ENCODE results near the gene BARX2.
"Not testable (repeated sequence)": the region's sequence is repeated elsewhere in the genome, so short reads cannot be mapped to it uniquely, and the experiment has no call there.

The BARX2 gene, protein sequence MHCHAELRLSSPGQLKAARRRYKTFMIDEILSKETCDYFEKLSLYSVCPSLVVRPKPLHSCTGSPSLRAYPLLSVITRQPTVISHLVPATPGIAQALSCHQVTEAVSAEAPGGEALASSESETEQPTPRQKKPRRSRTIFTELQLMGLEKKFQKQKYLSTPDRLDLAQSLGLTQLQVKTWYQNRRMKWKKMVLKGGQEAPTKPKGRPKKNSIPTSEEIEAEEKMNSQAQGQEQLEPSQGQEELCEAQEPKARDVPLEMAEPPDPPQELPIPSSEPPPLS

DNA sequence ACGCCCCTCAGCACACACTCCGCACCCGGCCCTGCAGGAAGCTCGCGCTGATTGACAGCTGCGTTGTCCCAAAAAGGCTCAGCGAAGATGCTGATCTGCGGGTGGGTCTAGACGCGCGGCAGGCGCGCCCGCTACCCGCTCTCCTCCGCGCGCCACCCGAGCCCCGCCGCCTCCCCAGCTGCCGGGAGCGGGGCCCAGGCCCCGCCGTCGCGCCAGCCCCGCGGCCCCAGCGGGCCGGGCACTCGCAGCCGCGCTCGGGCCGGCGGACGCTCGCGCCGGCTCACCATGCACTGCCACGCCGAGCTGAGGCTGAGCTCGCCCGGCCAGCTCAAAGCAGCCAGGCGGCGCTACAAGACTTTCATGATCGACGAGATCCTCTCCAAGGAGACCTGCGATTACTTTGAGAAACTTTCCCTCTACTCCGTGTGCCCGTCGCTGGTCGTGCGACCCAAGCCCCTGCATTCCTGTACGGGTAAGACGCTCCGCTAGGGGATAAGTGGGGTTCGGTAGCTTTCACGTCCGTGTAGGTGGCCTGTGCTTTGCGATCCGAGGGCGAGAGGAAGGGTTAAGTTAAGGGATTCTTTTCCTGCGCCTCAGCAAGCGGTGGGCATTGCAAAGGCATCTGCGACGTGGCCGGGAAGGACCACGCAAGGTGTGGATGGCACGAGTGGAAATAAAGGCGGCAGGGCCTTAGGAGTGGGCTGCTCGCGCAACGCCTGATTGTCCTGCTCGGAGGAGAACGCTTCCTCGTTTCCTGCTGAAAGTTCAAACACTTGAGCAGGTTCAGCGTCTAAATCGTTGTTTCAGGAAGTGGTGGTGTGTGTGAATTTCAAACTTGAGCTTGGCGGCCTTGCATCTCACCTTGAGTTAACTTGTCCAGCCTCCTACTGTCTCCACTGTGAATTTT, at the start of gene BARX2:
Gene BARX2 (plus strand): TSS at position 98 of the 907 bp plus-strand sequence. CDS start 188 bp downstream, at position 286.
- TF ChIP-seq, protein P1, sequence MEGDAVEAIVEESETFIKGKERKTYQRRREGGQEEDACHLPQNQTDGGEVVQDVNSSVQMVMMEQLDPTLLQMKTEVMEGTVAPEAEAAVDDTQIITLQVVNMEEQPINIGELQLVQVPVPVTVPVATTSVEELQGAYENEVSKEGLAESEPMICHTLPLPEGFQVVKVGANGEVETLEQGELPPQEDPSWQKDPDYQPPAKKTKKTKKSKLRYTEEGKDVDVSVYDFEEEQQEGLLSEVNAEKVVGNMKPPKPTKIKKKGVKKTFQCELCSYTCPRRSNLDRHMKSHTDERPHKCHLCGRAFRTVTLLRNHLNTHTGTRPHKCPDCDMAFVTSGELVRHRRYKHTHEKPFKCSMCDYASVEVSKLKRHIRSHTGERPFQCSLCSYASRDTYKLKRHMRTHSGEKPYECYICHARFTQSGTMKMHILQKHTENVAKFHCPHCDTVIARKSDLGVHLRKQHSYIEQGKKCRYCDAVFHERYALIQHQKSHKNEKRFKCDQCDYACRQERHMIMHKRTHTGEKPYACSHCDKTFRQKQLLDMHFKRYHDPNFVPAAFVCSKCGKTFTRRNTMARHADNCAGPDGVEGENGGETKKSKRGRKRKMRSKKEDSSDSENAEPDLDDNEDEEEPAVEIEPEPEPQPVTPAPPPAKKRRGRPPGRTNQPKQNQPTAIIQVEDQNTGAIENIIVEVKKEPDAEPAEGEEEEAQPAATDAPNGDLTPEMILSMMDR (conservative IDR thresholded peaks at IDR 0.05): peak; percentile 87
- H3K27ac ChIP-seq: peak within 1 kb of the TSS; percentile 57

DNA sequence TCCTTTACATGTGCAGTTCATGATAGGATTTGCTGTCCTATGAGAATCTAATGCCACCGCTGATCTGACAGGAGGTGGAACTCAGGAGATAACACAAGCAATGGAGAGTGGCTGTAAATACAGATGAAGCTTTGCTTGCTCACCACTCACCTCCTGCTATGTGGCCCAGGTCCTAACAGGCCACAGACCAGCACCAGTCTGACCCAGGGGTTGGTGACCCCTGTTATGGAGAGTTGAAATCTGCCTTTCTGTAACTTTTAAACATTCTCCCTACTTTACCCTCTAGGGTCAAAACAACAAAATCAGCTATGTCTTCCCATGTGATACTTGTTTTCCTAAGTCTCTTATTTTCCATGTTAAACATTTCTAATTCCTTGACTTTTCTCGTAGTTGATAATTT, 48.7 kb upstream of the BARX2 start:
- TF ChIP-seq, protein P1 (conservative IDR thresholded peaks at IDR 0.05): no peak
- H3K27ac ChIP-seq: no peak overlapping the region

DNA sequence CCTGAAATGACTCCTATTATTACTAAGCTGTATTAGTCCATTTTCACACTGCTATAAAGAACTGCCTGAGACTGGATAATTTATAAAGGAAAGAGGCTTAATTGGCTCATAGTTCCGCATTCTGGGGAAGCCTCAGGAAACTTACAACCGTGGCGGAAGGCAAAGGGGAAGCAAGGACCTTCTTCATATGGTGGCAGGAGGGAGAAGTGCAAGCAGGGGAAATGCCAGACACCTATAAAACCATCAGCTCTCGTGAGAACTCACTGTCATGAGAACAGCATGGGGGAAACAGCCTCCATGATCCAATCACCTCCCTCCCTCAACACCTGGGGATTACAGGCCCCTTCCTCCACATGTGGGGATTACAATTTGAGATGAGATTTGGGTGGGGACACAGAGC, 47.9 kb upstream of the BARX2 start:
- not testable (repeated sequence) for H3K27ac ChIP-seq

DNA sequence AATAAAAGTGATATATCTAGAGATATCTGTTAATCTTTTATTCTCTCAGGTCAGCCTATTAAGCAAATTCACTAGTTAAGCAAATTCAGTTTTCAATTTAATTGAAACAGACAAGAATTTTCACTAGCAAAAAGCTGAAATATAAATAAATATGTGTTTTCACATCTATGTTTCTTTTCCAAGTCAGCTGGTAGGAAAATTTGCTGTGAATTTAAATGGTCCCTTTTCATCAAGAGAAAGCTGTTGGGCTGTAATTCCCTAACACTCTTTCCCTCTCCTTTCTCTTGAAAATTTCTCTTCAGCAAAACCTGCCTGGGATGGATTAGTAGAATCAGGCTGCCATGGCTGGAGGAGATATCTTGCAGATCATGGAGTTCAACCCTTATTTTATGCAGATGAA, 46.9 kb upstream of the BARX2 start:
- TF ChIP-seq, protein P1 (conservative IDR thresholded peaks at IDR 0.05): no peak
- no peak overlapping the region for H3K27ac ChIP-seq

DNA sequence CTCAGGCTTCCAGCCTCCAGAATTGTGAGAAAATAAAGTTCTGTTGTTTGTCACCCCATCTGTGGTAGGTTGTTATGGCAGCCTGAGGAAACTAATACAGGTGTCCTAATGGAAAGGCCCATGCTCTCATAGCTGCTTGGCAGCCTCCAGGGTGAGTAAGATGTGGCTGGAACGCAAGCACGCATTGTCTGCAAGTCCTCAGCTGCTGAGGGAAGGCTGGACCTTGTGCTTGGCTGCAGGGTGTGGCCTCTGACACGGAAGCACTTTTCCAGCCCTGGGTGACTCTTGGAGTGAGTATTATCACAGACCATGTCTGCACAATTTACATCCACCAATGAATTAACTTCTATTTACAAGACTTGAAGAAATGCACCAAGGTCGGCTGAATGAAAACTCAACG, 44.4 kb upstream of the BARX2 start:
- peak overlapping the region; percentile 62 for H3K27ac ChIP-seq
- TF ChIP-seq, protein P1 (conservative IDR thresholded peaks at IDR 0.05): no peak

DNA sequence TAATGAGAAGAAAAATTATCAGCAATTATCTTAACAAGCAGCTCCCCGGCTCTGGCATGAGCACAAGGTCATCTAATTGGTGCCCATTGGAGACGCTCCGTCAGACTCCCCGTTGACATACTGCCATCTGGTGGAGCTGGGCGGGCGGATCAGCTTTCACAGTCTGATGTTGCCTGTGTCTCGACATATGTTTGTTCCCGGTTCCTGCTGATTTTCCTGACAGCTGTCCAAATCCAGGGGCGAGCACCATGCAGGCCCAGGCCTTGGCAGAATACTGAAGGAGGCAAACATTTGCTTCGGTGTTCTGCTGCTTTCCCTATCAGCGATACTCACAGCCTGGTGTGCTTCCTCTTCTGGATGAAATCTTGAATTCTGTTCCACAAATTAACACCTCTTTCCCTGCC, 43.8 kb upstream of the BARX2 start:
- TF ChIP-seq, protein P1 (conservative IDR thresholded peaks at IDR 0.05): peak; percentile 98

DNA sequence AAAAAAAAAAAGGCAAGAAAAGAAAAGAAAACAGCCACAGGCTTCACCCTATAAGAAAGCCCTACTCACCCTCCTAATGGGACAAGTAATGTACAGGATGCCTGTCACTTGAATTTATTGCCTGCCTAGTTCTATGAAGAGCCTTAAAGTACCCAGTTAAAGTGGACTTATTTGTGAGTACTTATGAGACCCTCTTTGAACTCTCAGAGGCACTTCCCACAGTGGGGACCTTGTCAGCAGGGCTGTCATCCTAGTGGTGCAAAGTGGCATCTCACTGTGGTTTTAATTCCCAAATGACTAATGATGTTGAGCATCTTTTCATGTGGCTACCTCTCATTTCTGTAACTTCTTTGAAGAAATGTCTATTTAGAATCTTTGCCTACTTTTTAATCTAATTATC, 41.8 kb upstream of the BARX2 start:
- no peak overlapping the region for H3K27ac ChIP-seq
- TF ChIP-seq, protein P1 (conservative IDR thresholded peaks at IDR 0.05): peak; percentile 34; the same call in 1 of the 2 replicates

More for the DNA sequence above, 43.8 kb upstream of the BARX2 start:
- peak overlapping the region; percentile 62 for H3K27ac ChIP-seq

DNA sequence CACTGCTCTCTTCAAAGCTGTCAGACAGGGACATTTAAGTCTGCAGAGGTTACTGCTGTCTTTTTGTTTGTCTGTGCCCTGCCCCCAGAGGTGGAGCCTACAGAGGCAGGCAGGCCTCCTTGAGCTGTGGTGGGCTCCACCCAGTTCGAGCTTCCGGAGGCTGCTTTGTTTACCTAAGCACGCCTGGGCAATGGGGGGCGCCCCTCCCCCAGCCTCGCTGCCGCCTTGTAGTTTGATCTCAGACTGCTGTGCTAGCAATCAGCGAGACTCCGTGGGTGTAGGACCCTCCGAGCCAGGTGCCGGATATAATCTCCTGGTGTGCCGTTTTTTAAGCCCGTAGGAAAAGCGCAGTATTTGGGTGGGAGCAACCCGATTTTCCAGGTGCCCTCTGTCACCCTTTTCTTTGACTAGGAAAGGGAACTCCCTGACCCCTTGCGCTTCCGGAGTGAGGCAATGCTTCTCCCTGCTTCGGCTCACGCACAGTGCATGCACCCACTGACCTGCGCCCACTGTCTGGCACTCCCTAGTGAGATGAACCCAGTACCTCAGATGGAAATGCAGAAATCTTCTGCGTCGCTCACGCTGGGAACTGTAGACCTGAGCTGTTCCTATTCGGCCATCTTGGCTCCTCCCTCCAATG, 31.2 kb upstream of the BARX2 start:
- not testable (repeated sequence) for H3K27ac ChIP-seq

Data from VCaP (cell line).